Sciatic nerve (tissue), 2 donors: Measurements from ENCODE around the gene SPRED1. TPM values are rescaled to one million over a fixed set of nuclear protein-coding genes. Genes with fewer than 3 reads are reported as not detected.
"Not testable (repeated sequence)": the region's sequence is repeated elsewhere in the genome, so short reads cannot be mapped to it uniquely, and the experiment has no call there.

ENCODE experiments used
- ATAC-seq: fragments of 200-7000 bp; cut with Tn5 transposase; one replicate; pipeline ENCODE4 v1.9.1; 2020; ENCODE audit warnings: mild to moderate bottlenecking, moderate library complexity
- DNase-seq: peaks from one replicate; pipeline ENCODE4 v3.0.0-alpha.2; 2020; ENCODE audit warnings: low spot score
- intact Hi-C: fragments of 100-400 bp; cut with DNase I; formaldehyde crosslinking; loops from one replicate; pipeline ENCODE4 v1.14.2; 2022
- total RNA-seq: library from RNA; stranded (reverse); fragmentation: NEBNext Ultra II Directional; extraction: Animal tissue kit (Norgen Biotek cat#: 25700); gene quantifications from one replicate; pipeline ENCODE4 v1.2.1, GENCODE V29; 2021
- donor health status: DM: no; HTN: no; CAD: no.
- donor health status: DM: no; HTN: no; CAD: no.

The SPRED1 gene
- total RNA-seq, 1 donor from 2014 or later = 56.4 TPM

GRCh38 chr15:38271895-38272294, 19.3 kb downstream of the SPRED1 start:
- DNase-seq (no peak), ATAC-seq (no peak)
- intact Hi-C loops = loop anchor here (5.0 kb wide), 1 partner anchor 1365 kb away; no protein-coding TSS in a partner anchor

DNA sequence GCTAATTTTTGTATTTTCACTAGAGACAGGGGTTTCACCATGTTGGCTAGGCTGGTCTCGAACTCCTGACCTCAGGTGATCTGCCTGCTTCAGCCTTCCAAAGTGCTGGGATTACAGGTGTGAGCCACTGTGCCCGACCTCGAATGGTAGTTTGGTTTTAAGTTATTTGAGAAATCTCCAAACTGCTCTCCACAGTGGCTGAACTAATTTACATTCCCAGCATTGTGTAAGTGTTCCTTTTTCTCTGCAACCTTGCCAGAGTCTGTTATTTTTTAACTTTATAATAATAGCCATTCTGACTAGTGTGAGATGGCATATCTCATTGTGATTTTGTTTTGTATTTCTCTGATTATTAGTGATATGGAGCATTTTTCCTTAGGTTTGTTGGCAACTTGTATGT, 19.8 kb downstream of the SPRED1 start:
- not testable (repeated sequence) for ATAC-seq
- intact Hi-C loops = loop anchor here (5.0 kb wide), 1 partner anchor 1365 kb away; no protein-coding TSS in a partner anchor

DNA sequence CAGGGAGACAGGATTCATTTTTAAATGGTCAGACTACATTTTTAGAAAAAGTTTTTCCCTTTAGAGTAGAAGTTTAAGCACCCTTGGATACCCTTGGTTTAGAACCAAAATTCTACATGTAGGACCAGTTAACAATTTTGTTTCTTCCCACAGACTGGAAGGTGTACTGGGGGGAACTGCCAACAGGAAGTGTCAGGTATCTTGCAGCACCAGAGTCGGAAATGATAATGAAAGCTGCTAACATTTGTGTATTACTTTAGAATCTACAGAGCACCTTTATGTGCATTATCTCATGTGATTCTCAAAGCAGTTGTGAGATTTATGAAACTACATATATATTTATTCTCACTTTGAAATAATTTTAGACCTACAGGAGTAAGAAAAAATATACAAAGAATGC, 21.5 kb downstream of the SPRED1 start:
- intact Hi-C loops = loop anchor here (5.0 kb wide), 1 partner anchor 1363 kb away; no protein-coding TSS in a partner anchor
- ATAC-seq (no peak), DNase-seq (no peak)

More for the DNA sequence above, 19.8 kb downstream of the SPRED1 start:
- not testable (repeated sequence) for DNase-seq

DNA sequence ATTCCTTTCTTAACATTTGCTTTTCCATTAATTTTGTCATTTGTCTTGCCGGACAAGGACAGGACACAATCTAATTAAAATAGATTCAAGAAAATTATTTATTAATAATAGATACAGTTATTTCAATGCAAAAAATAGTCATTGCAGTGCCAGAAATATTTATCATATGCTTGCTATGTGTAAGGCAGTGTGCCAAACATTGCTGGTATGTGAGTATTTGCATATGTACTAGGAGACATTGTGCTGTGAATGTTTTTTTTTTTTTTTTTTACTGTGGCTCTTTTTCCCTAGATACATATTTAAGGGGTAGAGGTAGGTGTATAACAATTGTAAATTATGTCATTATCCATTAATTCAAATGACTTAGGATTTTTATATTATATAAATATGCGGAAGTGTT, 23.3 kb downstream of the SPRED1 start:
- intact Hi-C loops = no loop called here
- DNase-seq = no peak
- ATAC-seq = no peak

DNA sequence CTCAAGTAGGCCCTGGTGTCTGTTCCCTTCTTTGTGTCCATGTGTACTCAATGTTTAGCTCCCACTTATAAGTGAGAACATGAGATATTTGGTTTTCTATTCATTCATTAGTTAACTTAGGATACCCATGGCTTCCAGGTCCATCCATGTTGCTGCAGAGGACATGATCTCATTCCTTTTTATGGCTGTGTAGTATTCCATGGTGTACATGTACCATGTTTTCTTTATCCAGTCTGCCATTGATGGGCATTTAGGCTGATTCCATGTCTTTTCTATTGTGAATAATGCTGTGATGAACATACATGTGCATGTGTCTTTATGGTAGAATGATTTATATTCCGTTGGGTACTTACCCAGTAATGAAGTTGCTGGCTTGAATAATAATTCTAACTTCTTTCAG, 24.6 kb downstream of the SPRED1 start:
- intact Hi-C loops, ATAC-seq, DNase-seq: not testable (repeated sequence)

GRCh38 chr15:38281031-38281430, 28.4 kb downstream of the SPRED1 start:
- intact Hi-C loops = no loop called here
- ATAC-seq (no peak), DNase-seq (no peak)

- intact Hi-C loops = no loop called here
- ATAC-seq (no peak), DNase-seq (no peak)
These were observed 30.4 kb downstream of the SPRED1 start for GRCh38 chr15:38283010-38283409.

DNA sequence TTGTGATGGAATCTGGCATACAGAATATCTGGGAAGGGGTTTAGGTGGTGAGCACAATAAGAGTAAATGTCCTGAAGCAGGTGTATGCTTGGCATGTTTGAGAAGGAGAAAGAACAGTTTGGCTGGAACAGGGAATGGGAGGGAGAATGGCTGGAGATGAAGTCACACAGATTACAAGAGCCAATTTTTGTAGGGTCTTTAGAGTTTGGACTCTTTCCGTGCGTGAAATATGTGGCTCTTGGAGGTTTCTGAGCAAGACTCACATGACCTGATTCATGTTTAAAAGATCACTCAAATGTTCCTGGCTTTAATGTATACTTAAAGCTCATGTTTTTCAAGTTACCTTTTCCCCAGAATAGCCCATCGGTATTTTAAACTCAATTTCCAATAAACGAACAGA, 32.8 kb downstream of the SPRED1 start:
- intact Hi-C loops = no loop called here
- ATAC-seq (no peak), DNase-seq (no peak)

GRCh38 chr15:38294126-38294525, 41.5 kb downstream of the SPRED1 start:
- intact Hi-C loops = no loop called here
- no peak for DNase-seq
- no peak for ATAC-seq

- DNase-seq (no peak), ATAC-seq (no peak)
- intact Hi-C loops = no loop called here
These were observed 45.2 kb downstream of the SPRED1 start for GRCh38 chr15:38297623-38298388.

DNA sequence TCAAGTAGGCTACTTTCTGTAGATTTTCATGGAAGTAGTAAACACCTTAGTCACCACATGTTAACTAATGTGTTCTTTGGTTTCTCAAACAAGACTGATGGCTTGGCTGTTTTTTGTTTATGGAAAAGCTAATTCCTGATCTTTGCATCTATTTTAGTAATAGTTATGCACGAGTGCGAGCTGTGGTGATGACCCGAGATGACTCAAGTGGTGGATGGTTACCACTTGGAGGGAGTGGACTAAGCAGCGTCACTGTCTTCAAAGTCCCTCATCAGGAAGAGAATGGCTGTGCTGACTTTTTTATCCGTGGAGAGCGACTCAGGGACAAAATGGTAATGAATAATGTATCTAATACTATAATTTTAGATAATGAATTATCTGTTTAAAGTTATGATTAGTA, 46.6 kb downstream of the SPRED1 start:
- DNase-seq (no peak), ATAC-seq (no peak)
- intact Hi-C loops = no loop called here

DNA sequence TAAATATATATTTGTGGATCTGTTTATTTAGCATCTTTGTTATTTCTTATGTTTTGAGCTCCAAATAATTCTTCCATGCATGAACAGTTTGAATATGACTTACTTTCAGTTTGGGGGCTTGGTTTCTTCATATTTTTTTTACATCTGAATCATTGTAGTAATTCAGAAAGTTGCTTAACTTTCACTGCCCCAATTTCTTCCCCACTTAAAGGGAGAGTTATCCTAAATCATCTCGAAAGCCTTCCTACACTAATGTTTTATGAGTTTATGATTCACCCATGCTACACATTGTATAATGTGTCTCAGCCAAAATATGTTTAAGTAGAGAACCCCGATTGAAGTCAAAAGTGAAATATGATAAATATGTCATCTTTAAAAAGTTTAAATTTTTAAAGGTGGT, 47.8 kb downstream of the SPRED1 start:
- no peak for ATAC-seq
- intact Hi-C loops = no loop called here
- no peak for DNase-seq

GRCh38 chr15:38304481-38304880, 51.8 kb downstream of the SPRED1 start:
- DNase-seq = no peak
- peak; percentile 65 for ATAC-seq
- intact Hi-C loops = no loop called here

GRCh38 chr15:38307251-38307650, 54.6 kb downstream of the SPRED1 start:
- intact Hi-C loops = no loop called here
- DNase-seq (no peak), ATAC-seq (no peak)

DNA sequence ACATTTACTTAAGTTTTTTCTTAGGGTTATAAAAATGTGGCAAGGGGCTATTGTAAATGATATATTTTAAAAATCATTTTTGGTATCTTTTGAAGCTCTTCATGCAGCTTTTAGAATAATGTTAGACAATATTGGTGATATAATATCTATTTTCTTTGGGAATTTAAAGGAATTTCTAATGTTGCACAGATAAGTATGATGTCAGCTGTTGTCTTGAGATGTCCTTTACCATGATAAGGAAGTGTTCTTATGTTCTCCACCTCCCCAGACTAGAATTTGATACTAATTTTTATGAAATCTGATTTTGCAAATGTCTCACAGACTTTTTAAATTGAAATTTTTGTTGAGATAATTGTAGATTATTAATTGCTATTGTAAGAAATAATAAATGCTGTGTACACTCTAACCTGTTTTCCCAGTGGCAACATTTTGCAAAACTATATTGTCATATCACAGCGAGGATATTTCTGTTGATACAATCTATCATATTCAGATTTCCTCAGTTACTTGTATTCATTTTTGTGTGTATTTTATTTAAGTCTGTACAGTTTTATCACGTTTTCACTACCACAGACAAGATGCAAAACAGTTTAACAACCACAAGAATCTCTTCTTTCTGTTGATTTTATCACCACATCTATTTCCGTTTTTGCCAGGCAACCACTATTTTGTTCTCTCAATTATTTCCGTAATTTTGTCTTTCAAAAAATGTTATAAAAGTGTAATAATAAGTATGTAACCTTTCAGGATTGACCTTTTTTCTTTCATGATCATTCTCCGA, 55.4 kb downstream of the SPRED1 start:
- intact Hi-C loops = no loop called here
- DNase-seq = no peak
- no peak for ATAC-seq

DNA sequence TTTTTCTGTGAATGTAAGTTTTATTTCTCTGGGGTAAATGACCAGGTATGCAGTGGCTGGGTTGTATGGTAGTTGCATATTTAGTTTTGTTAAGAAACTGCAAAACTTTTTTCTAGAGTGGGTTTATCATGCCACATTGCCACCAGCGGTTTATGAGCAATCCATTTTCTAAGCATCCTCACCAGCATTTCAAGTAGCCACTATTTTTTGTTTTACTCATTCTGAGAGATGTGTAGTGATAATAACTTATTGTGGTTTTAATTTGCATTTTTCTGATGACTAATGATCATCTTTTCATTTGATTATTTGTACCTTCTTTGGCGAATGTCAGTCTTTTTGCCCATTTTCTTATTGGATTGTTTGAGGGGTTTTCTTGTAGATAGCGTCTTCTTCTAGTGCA, 56.2 kb downstream of the SPRED1 start:
- DNase-seq (no peak), ATAC-seq (no peak)
- intact Hi-C loops = no loop called here

DNA sequence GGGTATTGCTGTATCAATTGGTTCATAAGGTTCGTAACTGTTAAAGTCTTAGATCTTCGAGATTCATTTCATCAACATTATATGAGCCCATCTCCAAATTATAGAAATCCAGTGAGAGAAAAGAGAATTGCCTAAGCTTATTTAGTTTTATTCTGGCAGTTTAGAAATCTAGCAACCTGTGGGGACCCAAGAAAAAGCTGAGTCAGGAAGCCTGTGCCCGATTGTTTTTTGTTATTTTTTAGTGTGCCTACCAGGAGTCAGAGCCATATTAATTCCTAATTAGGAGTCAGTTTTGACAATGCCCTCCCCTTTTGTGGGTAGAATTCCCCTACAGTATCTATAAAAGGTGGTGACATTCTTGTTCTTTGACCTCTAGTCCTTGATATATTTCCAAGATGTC, 59.6 kb downstream of the SPRED1 start:
- ATAC-seq (no peak), DNase-seq (no peak)
- intact Hi-C loops = no loop called here

GRCh38 chr15:38316311-38316710, 63.7 kb downstream of the SPRED1 start:
- intact Hi-C loops = no loop called here
- DNase-seq = no peak
- no peak for ATAC-seq

DNA sequence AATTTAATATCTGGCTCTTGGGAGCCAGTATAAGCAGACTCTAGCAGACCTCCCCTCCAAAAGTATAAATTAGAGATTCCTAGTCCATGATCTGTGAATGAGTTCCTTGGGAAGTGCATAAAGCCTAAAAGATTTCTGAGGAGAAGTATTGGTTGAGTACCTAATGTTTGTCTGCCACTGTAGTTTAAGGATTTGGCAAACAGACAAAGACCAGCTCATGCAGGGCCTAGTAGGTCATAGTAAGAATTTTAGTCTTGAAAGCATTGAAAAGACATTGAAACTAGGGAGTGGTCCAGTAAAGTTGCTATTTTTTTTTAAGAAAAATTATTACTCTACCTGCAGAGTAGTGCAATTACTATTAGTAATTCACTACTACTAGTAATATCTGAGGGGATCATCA, 67.5 kb downstream of the SPRED1 start:
- no peak for ATAC-seq
- intact Hi-C loops = no loop called here
- no peak for DNase-seq

- DNase-seq = no peak
- intact Hi-C loops = no loop called here
- ATAC-seq = no peak
These were observed 68.2 kb downstream of the SPRED1 start for GRCh38 chr15:38320866-38321265.
